Cardiac fibroblast (primary cell): ENCODE data around the gene INTS6L.

Experiments used
- DNase-seq, 2 donors: peaks; one replicate each; pipeline versions ENCODE4 v3.0.0 to v3.0.0-alpha.2; 2010; ENCODE audit warnings: low read depth in 2 of 2
- H3K4me3 ChIP-seq, 2 donors: replicated peaks in 1 of 2; 1 replicate in 1 of 2; 2 replicates in 1 of 2; pipeline ENCODE4 v1.5.1; 2011; ENCODE audit warnings: low read depth in 2 of 2, low read length in 2 of 2, mild to moderate bottlenecking in 2 of 2, moderate library complexity in 1 of 2
- TF ChIP-seq, protein P1 (sequence below): IDR thresholded peaks from one replicate; pipeline ENCODE4 v1.5.1; 2011; ENCODE audit warnings: low read depth, mild to moderate bottlenecking, low read length, inconsistent platforms

Gene INTS6L

DNA sequence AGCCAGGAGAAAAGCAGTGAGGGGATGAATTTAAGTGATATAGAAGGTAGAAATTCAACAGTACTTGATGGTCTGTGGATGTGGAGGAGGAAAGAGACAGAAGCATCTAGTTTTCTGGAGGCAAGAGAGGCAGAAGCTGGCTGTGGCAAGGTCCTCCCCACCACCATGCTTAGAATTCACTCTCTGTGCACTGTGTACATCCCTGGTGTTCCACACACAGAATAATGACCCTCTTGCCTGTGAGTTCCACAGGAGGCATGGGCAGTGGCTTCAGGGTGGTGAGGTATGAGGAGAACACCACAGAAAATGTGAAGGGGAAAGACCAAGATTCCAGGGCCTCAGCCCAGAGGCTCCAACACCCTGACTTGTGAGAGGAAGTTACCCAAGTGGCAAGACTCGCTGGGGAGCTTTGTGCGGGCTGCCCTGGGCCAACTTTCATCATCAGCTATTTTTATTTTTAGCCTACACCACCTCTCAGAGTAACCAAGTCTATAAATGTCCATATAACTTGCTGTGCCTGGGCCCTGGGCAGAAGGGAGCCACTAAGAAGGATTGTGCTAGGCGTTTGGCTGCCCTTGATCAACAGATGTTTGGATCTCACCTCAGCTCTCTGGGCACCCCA lies 7.8 kb upstream of the INTS6L start:
- H3K4me3 ChIP-seq = no peak overlapping the region
- TF ChIP-seq, protein P1, sequence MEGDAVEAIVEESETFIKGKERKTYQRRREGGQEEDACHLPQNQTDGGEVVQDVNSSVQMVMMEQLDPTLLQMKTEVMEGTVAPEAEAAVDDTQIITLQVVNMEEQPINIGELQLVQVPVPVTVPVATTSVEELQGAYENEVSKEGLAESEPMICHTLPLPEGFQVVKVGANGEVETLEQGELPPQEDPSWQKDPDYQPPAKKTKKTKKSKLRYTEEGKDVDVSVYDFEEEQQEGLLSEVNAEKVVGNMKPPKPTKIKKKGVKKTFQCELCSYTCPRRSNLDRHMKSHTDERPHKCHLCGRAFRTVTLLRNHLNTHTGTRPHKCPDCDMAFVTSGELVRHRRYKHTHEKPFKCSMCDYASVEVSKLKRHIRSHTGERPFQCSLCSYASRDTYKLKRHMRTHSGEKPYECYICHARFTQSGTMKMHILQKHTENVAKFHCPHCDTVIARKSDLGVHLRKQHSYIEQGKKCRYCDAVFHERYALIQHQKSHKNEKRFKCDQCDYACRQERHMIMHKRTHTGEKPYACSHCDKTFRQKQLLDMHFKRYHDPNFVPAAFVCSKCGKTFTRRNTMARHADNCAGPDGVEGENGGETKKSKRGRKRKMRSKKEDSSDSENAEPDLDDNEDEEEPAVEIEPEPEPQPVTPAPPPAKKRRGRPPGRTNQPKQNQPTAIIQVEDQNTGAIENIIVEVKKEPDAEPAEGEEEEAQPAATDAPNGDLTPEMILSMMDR = no peak
- no peak for DNase-seq

DNA sequence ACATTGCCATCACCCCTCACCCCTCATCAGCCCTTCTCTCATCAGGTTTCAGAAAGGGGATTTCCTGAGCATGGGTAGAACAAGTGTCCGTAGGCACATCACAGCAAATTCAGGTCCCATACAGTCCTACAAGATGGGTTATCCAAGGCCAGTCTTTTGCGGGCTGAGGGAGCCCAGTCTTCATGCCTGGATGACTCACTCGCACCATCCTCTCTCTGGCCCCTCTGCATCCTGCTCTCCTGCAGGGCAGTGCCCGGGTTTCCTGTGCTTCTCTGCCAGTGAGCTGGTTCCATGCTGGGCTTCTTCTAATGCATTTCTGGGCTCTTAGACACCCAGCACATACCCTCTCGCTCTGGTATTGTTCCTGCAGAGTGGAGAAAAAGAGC lies 7.3 kb upstream of the INTS6L start:
- DNase-seq = no peak
- TF ChIP-seq, protein P1 = no peak
- H3K4me3 ChIP-seq = no peak overlapping the region

DNA sequence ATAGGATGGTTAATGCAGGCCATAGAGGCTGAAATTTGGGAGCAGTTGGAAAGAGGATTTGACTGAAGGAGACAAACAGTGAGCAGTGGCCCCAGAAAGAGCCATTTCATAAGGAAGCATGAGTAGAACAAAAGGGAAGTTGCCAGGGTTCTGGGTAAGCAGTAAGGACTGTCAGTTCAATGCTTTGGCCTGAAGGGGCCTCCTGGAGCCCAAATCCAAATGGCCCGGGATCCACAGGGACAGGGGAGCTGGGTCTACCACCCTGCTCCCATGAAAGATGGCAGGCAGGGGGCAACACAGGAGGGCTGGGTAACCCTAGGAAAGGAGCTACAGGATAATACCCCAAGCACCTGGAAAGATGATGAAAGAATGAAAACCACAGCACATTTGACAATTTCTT lies 4.1 kb upstream of the INTS6L start:
- no peak overlapping the region for H3K4me3 ChIP-seq
- no peak for DNase-seq
- TF ChIP-seq, protein P1 = no peak

DNA sequence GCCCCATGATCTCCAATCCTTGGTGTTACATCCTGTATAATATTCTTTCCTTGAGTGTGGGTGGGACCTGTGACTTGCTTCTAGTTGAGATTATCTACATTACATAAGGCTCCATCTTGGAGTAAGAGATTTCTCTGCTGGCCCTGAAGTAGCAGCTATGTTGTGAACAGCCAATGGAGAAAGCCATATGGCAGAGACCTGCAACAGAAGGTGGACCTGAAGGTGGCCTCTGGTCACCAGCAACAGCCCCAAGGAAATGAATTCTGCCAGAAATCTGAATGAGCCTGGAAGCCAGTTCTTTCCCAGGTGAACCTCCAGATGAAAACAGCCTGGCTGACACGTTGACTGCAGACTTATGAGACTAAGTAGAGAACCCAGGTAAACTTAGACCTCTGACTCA lies 2.3 kb upstream of the INTS6L start:
- no peak overlapping the region for H3K4me3 ChIP-seq
- DNase-seq = no peak
- TF ChIP-seq, protein P1 = no peak

DNA sequence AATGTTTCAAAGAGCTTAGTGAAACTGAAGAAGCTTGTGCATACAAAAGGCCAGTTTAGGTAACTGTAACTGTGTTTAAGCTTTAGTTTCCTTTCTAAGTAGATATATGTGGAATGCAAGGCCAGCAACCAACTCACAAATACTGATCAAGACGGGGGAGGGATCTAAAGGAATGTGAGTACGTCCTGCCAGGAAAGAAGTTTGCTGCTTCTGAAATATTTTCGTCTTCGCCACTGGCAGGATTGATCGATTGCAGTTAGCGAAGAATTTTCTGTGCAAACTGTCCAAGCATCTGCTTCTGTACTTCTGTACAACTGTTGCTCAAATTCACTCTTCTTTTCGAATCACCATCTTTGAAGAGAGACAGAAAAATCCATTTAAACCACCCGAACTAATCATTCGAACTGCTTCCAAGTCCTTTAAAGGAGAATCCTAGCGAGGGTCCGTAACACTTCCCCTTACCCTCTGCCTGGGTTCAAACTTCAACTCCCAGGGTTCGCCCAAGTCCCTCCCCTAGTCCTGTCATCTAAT lies 373 bp upstream of the INTS6L start:
- TF ChIP-seq, protein P1 = no peak
- peak overlapping the region; percentile 67 to 69 for H3K4me3 ChIP-seq
- peak; percentile 42 to 72 for DNase-seq

DNA sequence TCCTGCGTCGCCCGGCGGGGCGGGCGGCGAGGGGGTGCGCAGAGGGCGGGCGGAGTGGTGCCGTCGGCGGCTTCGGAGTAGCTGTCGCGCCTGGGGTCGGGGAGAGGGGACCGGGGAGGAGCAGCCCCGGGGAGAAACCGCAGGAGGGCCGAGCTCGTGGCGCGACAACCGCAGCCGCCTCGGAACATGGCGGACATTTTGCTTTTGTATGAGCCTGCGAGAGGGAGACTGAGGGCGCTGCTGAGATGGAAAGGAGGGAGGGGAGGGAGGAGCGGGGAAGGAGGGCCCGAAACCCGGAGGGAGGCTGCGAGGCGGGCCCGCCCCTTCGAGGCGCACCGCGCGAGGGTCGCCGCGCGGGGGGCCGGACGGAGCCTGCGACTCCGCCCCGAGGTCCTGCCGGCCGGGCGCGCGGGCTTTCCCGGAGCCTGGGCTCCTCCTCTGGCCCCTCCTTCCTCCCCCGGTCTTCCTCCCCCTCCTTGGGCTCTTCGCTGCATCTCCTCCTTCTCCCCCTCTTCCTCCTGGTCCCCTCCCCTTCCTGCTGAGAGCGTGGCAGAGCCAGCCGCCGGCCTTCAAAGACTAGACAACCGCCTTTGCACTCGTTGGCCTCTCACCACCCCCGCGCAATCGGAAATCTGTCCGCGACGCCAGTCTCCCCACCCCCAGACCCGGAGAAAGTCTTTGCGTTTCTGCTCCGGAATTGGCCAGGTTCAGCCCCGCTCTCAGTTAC lies 1.1 kb downstream of the INTS6L start:
- peak overlapping the region; percentile 67 to 69 for H3K4me3 ChIP-seq
- TF ChIP-seq, protein P1 = no peak
- peak; percentile 87 to 94 for DNase-seq
